ENCODE measurements around the gene GUCA2A.
"Not testable (repeated sequence)": the region's sequence is repeated elsewhere in the genome, so short reads cannot be mapped to it uniquely, and the experiment has no call there.

The GUCA2A gene

GRCh38 chr1:42164551-42165420 is at the start of gene GUCA2A:
Gene GUCA2A (minus strand): TSS chr1:42164745. CDS start chr1:42164712, 33 bp downstream.
- DNase-seq (ENCODE audit: low read depth, low spot score) = no peak

GRCh38 chr1:42211224-42211623 is 46.7 kb upstream of the GUCA2A start:
- DNase-seq (ENCODE audit: low read depth, low spot score) = no peak

GRCh38 chr1:42210421-42211133 is 46.0 kb upstream of the GUCA2A start:
- no peak for DNase-seq (ENCODE audit: low read depth, low spot score)

DNA sequence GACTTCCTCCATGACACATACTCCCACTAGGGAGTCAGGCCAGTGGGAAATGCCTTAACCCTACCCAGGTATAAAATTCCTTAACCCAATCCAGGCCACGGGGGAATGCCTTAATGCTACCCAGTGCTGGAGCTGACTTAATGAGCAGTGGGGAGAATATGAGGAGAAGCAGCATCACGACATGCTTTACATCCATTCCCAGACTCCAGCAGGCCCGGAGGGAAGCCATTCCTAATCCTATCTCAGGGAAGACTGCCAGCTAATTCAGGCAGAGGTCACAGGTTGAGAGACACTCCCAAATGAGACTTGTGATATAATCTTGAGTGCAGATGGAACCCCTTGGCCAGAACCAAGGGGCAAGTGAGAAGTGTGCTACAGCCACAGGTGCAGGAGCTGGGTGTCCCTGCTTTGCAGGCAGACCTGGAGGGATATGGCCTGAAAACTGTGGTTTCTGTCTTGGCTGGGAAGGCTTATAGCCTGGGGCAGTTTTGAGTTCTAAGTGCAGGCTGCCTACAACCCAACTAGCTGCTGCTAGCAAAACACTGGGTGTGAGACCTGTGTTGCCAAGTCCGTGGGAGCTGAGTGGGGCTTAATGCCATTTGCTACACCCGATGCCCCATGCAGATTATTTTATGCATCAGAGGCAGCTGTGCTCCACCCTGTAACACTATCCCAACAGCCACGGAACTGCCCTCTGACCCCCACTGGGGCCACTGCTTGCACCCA is 45.1 kb upstream of the GUCA2A start:
- no peak for DNase-seq (ENCODE audit: low read depth, low spot score)

DNA sequence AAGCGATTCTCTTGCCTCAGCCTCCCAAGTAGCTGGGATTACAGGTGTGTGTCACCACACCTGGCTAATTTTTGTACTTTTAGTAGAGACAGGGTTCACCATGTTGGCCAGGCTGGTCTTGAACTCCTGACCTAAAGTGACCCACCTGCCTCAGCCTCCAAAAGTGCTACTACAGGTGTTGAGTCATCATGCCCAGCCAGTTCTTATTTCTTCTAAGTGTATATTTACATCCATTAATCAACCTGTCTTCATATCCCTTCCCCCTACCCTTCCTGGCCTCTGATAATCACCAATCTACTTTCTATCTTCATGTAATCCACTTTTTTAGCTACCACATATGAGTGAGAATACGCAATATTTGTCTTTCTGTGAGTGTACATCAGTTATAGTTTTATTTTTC is 42.4 kb upstream of the GUCA2A start:
- DNase-seq (ENCODE audit: low read depth, low spot score) = not testable (repeated sequence)

DNA sequence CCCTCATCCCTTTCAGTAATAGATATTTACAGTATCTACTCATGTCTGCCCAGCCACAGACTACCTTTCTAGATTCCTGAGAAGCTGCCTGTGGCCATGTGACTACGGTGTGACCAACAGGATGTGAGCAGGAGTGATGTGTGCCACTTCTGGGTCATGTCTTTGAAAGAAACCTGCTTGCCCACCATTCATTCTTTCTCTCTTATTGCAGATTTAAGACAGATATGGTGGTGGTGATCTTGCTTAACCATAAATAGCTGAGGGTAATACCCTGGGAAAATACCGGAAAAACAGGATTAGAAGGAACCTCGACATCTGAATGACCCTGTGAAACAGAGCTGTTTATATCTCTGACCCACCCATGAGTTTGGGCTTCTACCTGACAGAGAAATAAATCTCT is 41.6 kb upstream of the GUCA2A start:
- no peak for DNase-seq (ENCODE audit: low read depth, low spot score)

DNA sequence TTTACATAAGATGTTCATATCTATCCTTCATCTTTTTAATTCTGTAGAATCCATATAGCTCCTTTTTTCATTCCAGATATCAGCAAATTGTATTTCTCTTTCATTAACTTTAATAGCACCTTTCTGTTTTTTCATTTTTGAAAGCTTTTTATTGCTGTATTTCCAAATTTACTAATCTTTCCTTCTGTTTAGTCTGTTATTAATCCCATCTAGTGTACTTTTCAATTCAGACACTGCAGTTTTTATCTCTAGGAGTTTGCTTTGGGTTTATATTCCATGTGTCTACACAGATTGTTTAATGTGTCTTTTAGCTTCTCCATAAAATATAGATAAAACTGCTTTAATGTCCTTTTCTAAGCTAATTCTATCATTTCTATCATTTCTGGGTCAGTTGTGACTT is 37.4 kb upstream of the GUCA2A start:
- no peak for DNase-seq (ENCODE audit: low read depth, low spot score)

- no peak for DNase-seq (ENCODE audit: low read depth, low spot score)
These were observed 33.7 kb upstream of the GUCA2A start for GRCh38 chr1:42198251-42198650.

- no peak for DNase-seq (ENCODE audit: low read depth, low spot score)
These were observed 31.3 kb upstream of the GUCA2A start for GRCh38 chr1:42195841-42196240.

GRCh38 chr1:42192106-42192505 is 27.6 kb upstream of the GUCA2A start:
- no peak for DNase-seq (ENCODE audit: low read depth, low spot score)

DNA sequence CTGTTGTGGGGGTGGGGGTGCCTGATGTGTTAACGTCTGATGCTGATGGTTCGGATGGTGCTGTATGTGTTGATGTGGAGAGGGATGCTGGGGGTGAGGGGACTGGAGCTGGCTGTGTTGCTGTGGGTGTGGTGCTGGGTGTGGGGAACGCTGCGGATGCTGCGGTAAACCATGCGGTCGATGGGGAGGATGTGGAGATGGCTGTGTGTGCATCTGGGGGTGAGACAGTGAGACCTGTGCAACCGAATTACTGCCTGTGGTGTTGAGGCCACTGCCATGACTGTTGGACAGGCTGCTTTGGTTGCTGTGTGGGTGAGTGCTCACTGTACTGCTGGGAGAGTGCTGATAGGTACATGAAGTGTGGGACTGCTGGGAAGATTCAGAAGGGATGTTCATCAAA is 26.8 kb upstream of the GUCA2A start:
- no peak for DNase-seq (ENCODE audit: low read depth, low spot score)

GRCh38 chr1:42189931-42190853 is 25.6 kb upstream of the GUCA2A start:
- no peak for DNase-seq (ENCODE audit: low read depth, low spot score)

DNA sequence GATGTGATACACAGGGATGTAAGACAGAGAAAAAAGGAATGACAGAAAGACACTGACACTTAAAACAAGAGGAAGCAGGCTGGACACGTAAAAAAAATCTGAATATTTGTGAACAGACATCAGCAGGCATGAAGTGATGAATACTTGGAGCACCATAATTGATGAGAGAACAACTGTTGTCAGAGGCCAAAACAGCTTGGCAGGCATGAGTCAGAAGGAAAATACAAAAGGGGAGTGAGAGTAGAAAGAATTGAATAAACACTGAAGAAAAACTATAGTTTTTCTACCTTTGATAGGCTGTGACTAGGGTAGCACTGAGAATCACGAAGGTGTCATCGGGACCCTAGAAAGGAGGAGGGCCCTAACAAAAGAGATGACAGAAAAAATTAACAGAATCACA is 21.6 kb upstream of the GUCA2A start:
- no peak for DNase-seq (ENCODE audit: low read depth, low spot score)

GRCh38 chr1:42184616-42185015 is 20.1 kb upstream of the GUCA2A start:
- no peak for DNase-seq (ENCODE audit: low read depth, low spot score)

GRCh38 chr1:42183957-42184268 is 19.4 kb upstream of the GUCA2A start:
- no peak for DNase-seq (ENCODE audit: low read depth, low spot score)

GRCh38 chr1:42183210-42183956 is 18.8 kb upstream of the GUCA2A start:
- no peak for DNase-seq (ENCODE audit: low read depth, low spot score)

DNA sequence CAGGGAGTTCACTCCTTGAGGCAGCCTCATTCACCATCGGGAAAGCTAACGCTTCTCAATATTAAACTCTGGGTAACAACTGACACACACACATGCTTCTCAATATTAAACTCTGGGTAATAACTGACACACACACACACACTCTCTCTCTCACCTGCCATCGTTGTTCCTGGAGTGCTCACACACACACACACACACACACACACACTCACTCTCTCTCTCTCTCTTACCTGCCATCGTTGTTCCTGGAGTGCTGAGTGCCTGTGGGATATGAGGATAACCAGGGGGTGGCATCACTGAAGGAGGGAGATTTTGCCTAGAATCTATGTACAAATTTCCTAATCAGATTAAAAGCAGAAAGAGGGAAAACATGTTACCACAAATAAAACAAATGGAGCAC is 17.1 kb upstream of the GUCA2A start:
- DNase-seq (ENCODE audit: low read depth, low spot score) = no peak

DNA sequence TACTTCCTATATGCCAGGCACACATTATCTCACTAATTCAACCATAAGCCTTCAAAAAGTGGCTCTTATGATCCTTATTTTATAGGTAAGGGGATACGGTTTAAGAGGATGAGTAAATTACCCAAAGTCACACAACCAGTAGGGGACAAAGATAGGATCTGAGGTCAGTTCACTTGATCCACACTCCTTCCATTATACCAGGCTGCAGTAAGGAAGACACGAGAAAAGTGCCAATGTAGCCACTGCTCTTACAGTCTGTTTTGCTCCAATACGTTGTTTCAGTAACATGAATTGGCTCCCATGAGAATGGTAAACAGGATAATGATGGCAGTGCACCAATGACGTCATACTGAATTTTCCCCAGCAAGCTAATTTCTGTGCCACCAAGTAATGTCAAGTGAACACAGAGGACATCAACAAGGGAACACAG is 15.4 kb upstream of the GUCA2A start:
- DNase-seq (ENCODE audit: low read depth, low spot score) = no peak

- no peak for DNase-seq (ENCODE audit: low read depth, low spot score)
These were observed 14.7 kb upstream of the GUCA2A start for GRCh38 chr1:42179275-42179674.

GRCh38 chr1:42178249-42178648 is 13.7 kb upstream of the GUCA2A start:
- no peak for DNase-seq (ENCODE audit: low read depth, low spot score)

DNA sequence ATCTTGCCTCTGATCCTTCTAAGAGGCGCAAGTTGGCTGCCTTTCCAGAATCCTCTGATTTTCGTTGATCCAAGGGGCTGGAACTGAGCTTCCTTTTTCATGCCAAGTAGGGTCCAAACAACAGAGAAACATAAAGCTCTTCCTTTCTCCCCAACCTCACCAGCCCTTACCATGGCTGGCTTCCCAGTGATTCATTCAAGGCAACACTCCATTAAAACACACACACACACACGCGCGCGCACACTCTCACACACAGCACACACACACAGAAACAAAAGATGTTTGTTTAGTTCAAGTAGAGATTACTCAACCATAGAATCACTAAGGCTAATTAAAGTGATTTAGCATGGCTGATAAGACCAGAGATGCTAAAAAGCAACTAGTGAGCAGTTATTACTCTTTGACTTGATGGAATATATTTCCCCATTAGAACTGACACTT is 13.0 kb upstream of the GUCA2A start:
- DNase-seq (ENCODE audit: low read depth, low spot score) = no peak
